ENCODE results near the gene MMP14. TPM values are rescaled to one million over a fixed set of nuclear protein-coding genes. Genes with fewer than 3 reads are reported as not detected.

Gene MMP14
- total and polyA plus RNA-seq, 2 of the 13 experiments (the other 11 are each of a cell fraction or from before 2014, with no cell fraction given): 5.2 to 9.8 TPM

DNA sequence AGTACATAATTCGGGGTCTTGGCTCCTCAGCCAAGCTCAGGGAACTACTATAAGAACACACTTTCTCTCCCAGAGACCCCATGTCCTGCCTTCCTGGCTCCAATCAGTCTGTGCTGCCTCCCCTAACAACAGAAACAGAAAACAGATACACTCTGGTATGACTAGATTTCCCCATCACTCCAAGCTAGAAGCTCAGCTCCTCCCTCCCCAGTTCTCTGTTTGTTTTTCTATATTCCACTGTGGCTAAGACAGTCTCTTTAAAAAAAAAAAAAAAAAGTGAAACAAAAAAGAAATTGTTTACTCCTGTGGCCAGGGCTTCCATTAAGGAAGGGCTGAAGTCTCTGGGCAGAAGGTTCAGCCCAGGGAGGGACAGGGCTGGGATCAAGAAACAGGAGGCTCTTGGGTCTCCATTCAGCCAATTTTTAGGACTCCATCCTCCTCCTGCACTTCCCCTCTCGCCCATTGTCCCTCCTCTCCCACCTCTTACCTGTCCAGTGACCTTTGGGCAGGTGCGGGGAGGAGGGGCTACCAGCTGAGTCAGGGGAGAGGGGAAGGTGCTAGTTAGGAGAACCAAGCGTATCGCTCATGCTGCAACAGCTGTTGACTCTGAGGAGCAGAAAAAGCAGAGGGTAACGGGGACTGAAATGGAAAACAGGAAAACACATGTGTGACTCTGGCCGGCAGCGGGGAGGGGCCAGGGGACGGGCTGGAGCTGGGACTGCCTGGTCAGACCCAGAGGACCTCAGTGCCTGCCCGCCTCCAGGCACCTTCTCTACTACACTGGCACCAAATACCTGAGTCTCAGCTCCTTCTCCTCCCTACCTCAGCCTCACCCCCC lies 17.0 kb upstream of the MMP14 start (continued):
- TF ChIP-seq DBP (CRISPR knock-in tag; IDR thresholded peaks at IDR 0.05; ENCODE audit: not compliant biosample characterization): no peak
- TF ChIP-seq SIN3A (IDR thresholded peaks at IDR 0.05; ENCODE audit: borderline replicate concordance, low read depth, low read length): peak; percentile 42; the same call in 1 of the 2 replicates
- TF ChIP-seq SALL2 (CRISPR knock-in tag; IDR thresholded peaks at IDR 0.05): no peak
- TF ChIP-seq ISX (CRISPR knock-in tag; conservative IDR thresholded peaks at IDR 0.05): no peak
- TF ChIP-seq ZNF552 (CRISPR knock-in tag; IDR thresholded peaks at IDR 0.05; ENCODE audit: borderline replicate concordance): no peak; the same call in 1 of the 2 replicates
- no peak for TF ChIP-seq SNAPC5 (CRISPR knock-in tag; IDR thresholded peaks at IDR 0.05; ENCODE audit: borderline replicate concordance)
- TF ChIP-seq TBP (CRISPR knock-in tag; IDR thresholded peaks at IDR 0.05): no peak
- TF ChIP-seq ZSCAN5A (CRISPR knock-in tag; IDR thresholded peaks at IDR 0.05; ENCODE audit: borderline replicate concordance): no peak
- TF ChIP-seq CCDC6 (CRISPR knock-in tag; IDR thresholded peaks at IDR 0.05): no peak
- TF ChIP-seq, protein P1, sequence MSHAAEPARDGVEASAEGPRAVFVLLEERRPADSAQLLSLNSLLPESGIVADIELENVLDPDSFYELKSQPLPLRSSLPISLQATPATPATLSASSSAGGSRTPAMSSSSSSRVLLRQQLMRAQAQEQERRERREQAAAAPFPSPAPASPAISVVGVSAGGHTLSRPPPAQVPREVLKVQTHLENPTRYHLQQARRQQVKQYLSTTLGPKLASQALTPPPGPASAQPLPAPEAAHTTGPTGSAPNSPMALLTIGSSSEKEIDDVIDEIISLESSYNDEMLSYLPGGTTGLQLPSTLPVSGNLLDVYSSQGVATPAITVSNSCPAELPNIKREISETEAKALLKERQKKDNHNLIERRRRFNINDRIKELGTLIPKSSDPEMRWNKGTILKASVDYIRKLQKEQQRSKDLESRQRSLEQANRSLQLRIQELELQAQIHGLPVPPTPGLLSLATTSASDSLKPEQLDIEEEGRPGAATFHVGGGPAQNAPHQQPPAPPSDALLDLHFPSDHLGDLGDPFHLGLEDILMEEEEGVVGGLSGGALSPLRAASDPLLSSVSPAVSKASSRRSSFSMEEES (CRISPR knock-in tag; IDR thresholded peaks at IDR 0.05): no peak
- TF ChIP-seq CBFB (CRISPR knock-in tag; IDR thresholded peaks at IDR 0.05): no peak
- TF ChIP-seq PHF21A (CRISPR knock-in tag; IDR thresholded peaks at IDR 0.05): no peak
- TF ChIP-seq, protein P2, sequence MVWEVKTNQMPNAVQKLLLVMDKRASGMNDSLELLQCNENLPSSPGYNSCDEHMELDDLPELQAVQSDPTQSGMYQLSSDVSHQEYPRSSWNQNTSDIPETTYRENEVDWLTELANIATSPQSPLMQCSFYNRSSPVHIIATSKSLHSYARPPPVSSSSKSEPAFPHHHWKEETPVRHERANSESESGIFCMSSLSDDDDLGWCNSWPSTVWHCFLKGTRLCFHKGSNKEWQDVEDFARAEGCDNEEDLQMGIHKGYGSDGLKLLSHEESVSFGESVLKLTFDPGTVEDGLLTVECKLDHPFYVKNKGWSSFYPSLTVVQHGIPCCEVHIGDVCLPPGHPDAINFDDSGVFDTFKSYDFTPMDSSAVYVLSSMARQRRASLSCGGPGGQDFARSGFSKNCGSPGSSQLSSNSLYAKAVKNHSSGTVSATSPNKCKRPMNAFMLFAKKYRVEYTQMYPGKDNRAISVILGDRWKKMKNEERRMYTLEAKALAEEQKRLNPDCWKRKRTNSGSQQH (CRISPR knock-in tag; IDR thresholded peaks at IDR 0.05; ENCODE audit: low read depth): peak; percentile 32; the same call in 1 of the 2 replicates
- TF ChIP-seq PRDM10 (CRISPR knock-in tag; IDR thresholded peaks at IDR 0.05; ENCODE audit: low read depth): no peak
- TF ChIP-seq ZNF747 (CRISPR knock-in tag; IDR thresholded peaks at IDR 0.05; ENCODE audit: borderline replicate concordance): no peak
- no peak for TF ChIP-seq NR2F1 (CRISPR knock-in tag; IDR thresholded peaks at IDR 0.05)
- TF ChIP-seq ZNF737 (CRISPR knock-in tag; IDR thresholded peaks at IDR 0.05; ENCODE audit: borderline replicate concordance): 0 out of 2 replicates have a peak, but pooled peaks have one; percentile 56
